ACC112 (cell line): ENCODE results near the gene ACVR2B.

ENCODE experiments used
- H2AFZ ChIP-seq: fragments of 200-600 bp; sonication (generic); one replicate; pipeline ENCODE4 v1.6.0; 2017; ENCODE audit warnings: antibody characterized with exemption, low read length; ENCODE audit not compliant: unreplicated experiment
- H3K27ac ChIP-seq: fragments of 200-600 bp; sonication (generic); 2 replicates; pipeline ENCODE4 v1.5.1; 2014; ENCODE audit warnings: low read depth, mild to moderate bottlenecking, antibody characterized with exemption, low read length, moderate library complexity
- H3K27me3 ChIP-seq: fragments of 200-600 bp; sonication (generic); 2 replicates; pipeline ENCODE4 v1.6.1; 2014; ENCODE audit warnings: mild to moderate bottlenecking, antibody characterized with exemption, low read length, moderate library complexity, mixed read lengths; ENCODE audit not compliant: insufficient read depth
- H3K36me3 ChIP-seq: fragments of 200-600 bp; sonication (generic); 2 replicates; pipeline ENCODE4 v1.6.1; 2016; ENCODE audit warnings: mild to moderate bottlenecking, antibody characterized with exemption, low read length, moderate library complexity, mixed read lengths; ENCODE audit not compliant: insufficient read depth
- H3K4me1 ChIP-seq: fragments of 200-600 bp; sonication (generic); one replicate; pipeline ENCODE4 v1.6.1; 2016; ENCODE audit warnings: low read length, mixed read lengths; ENCODE audit not compliant: insufficient read depth, unreplicated experiment, control insufficient read depth
- H3K4me3 ChIP-seq: fragments of 200-600 bp; sonication (generic); 2 replicates; pipeline ENCODE4 v1.5.1; 2014; ENCODE audit warnings: mild to moderate bottlenecking, low read depth, low read length
- H3K79me2 ChIP-seq: fragments of 200-600 bp; sonication (generic); one replicate; pipeline ENCODE4 v1.6.0; 2016; ENCODE audit warnings: low read length; ENCODE audit not compliant: control insufficient read depth, unreplicated experiment, insufficient read depth

Gene ACVR2B

GRCh38 chr3:38476157-38476756, 22.6 kb downstream of the ACVR2B start:
- Histone ChIP-seq H3K4me1 (no peaks in the 10 kb centered on the region), H3K27ac (no peak overlapping the region), H3K36me3 (no peaks in the 10 kb centered on the region), H3K79me2 (no peaks in the 10 kb centered on the region), H3K4me3 (no peak overlapping the region), H3K27me3 (no peaks in the 10 kb centered on the region), H2AFZ (no peak overlapping the region)

GRCh38 chr3:38477057-38477820, 23.5 kb downstream of the ACVR2B start:
- H3K27me3 ChIP-seq: no peaks in the 10 kb centered on the region
- no peaks in the 10 kb centered on the region for H3K4me1 ChIP-seq
- H3K4me3 ChIP-seq: no peak overlapping the region
- no peak overlapping the region for H3K27ac ChIP-seq
- no peak overlapping the region for H2AFZ ChIP-seq
- no peaks in the 10 kb centered on the region for H3K36me3 ChIP-seq
- no peaks in the 10 kb centered on the region for H3K79me2 ChIP-seq

GRCh38 chr3:38477839-38478450, 24.3 kb downstream of the ACVR2B start:
- H3K27ac ChIP-seq: no peak overlapping the region
- H3K4me1 ChIP-seq: no peaks in the 10 kb centered on the region
- H3K79me2 ChIP-seq: no peaks in the 10 kb centered on the region
- no peak overlapping the region for H3K4me3 ChIP-seq
- no peaks in the 10 kb centered on the region for H3K27me3 ChIP-seq
- no peaks in the 10 kb centered on the region for H3K36me3 ChIP-seq
- no peak overlapping the region for H2AFZ ChIP-seq

- Histone ChIP-seq H3K27ac (no peak overlapping the region), H2AFZ (no peak overlapping the region), H3K27me3 (no peaks in the 10 kb centered on the region), H3K4me1 (no peaks in the 10 kb centered on the region), H3K79me2 (no peaks in the 10 kb centered on the region), H3K4me3 (no peak overlapping the region), H3K36me3 (no peaks in the 10 kb centered on the region)
Observed at GRCh38 chr3:38478901-38479300, 25.2 kb downstream of the ACVR2B start.

- H2AFZ ChIP-seq: no peak overlapping the region
- no peak overlapping the region for H3K4me3 ChIP-seq
- H3K4me1 ChIP-seq: no peaks in the 10 kb centered on the region
- no peaks in the 10 kb centered on the region for H3K79me2 ChIP-seq
- no peak overlapping the region for H3K27ac ChIP-seq
- no peaks in the 10 kb centered on the region for H3K27me3 ChIP-seq
- H3K36me3 ChIP-seq: no peaks in the 10 kb centered on the region
Observed at GRCh38 chr3:38479431-38480092, 25.9 kb downstream of the ACVR2B start.

- H3K4me1 ChIP-seq: no peaks in the 10 kb centered on the region
- H3K27me3 ChIP-seq: no peaks in the 10 kb centered on the region
- H3K79me2 ChIP-seq: no peaks in the 10 kb centered on the region
- no peak overlapping the region for H3K27ac ChIP-seq
- H3K4me3 ChIP-seq: no peak overlapping the region
- H2AFZ ChIP-seq: no peak overlapping the region
- H3K36me3 ChIP-seq: no peaks in the 10 kb centered on the region
Observed at GRCh38 chr3:38480093-38480445, 26.4 kb downstream of the ACVR2B start.

GRCh38 chr3:38480930-38481329, 27.2 kb downstream of the ACVR2B start:
- no peak overlapping the region for H3K4me3 ChIP-seq
- H3K79me2 ChIP-seq: no peaks in the 10 kb centered on the region
- no peaks in the 10 kb centered on the region for H3K36me3 ChIP-seq
- no peaks in the 10 kb centered on the region for H3K4me1 ChIP-seq
- H3K27me3 ChIP-seq: no peaks in the 10 kb centered on the region
- no peak overlapping the region for H3K27ac ChIP-seq
- no peak overlapping the region for H2AFZ ChIP-seq

- Histone ChIP-seq H3K27ac (no peak overlapping the region), H3K27me3 (no peaks in the 10 kb centered on the region), H3K36me3 (no peaks in the 10 kb centered on the region), H3K79me2 (no peaks in the 10 kb centered on the region), H3K4me1 (no peaks in the 10 kb centered on the region), H3K4me3 (no peak overlapping the region), H2AFZ (no peak overlapping the region)
Observed at GRCh38 chr3:38482951-38483350, 29.3 kb downstream of the ACVR2B start.

GRCh38 chr3:38487323-38487722, 33.6 kb downstream of the ACVR2B start:
- Histone ChIP-seq H2AFZ (no peak overlapping the region), H3K27me3 (no peaks in the 10 kb centered on the region), H3K4me3 (no peak overlapping the region), H3K27ac (no peak overlapping the region), H3K36me3 (no peaks in the 10 kb centered on the region), H3K4me1 (no peaks in the 10 kb centered on the region), H3K79me2 (no peaks in the 10 kb centered on the region)

GRCh38 chr3:38488949-38489348, 35.3 kb downstream of the ACVR2B start:
- Histone ChIP-seq H3K4me3 (no peak overlapping the region), H3K27me3 (no peaks in the 10 kb centered on the region), H3K27ac (no peak overlapping the region), H2AFZ (no peak overlapping the region), H3K36me3 (no peaks in the 10 kb centered on the region), H3K79me2 (no peaks in the 10 kb centered on the region), H3K4me1 (no peaks in the 10 kb centered on the region)
